Measurements from ENCODE around the gene PADI1.
"Not testable (repeated sequence)": the region's sequence is repeated elsewhere in the genome, so short reads cannot be mapped to it uniquely, and the experiment has no call there.

Gene PADI1

GRCh38 chr1:17218939-17219338 lies 14.0 kb downstream of the PADI1 start:
- DNase-seq = no peak

- DNase-seq = no peak
Observed at GRCh38 chr1:17220287-17220686, 15.4 kb downstream of the PADI1 start.

DNA sequence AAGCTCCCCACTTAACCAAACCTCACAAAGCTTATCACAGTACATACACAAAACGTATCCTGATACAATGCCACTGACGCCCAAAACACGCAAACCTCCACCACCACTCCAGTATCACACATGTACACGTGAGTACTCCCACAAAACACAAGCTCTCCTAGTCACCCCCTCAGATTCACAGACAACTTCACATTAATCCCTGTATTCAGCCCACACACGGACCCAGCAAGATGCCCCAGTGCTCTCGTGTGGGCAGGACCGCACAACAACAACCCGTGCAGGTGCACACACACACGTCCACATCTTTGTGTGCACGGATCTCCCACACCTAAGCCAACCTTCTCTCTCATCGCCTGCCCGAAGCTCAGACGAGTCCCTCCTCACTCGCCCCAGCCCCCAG lies 17.6 kb downstream of the PADI1 start:
- no peak for DNase-seq

DNA sequence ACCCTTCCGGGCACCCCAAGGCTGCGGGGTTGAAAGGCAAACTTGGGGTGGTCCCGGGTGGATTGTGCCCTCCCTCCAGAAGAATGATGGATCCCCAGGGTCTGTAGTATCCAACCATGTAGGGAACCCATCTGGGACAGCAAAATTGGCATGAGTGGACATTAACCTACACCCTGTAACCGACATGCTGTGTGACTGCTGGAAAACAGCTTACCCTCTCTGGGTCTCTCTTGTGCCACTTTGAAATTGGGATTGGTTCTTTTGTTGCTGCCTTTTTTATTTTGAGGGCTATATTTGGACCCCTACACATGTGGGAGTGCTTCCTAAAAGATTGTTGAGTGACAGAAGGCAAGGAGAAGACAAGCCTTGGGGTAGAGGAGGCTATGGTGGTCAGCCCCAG lies 19.5 kb downstream of the PADI1 start:
- DNase-seq = no peak

- no peak for DNase-seq
Observed at GRCh38 chr1:17225140-17225539, 20.2 kb downstream of the PADI1 start.

DNA sequence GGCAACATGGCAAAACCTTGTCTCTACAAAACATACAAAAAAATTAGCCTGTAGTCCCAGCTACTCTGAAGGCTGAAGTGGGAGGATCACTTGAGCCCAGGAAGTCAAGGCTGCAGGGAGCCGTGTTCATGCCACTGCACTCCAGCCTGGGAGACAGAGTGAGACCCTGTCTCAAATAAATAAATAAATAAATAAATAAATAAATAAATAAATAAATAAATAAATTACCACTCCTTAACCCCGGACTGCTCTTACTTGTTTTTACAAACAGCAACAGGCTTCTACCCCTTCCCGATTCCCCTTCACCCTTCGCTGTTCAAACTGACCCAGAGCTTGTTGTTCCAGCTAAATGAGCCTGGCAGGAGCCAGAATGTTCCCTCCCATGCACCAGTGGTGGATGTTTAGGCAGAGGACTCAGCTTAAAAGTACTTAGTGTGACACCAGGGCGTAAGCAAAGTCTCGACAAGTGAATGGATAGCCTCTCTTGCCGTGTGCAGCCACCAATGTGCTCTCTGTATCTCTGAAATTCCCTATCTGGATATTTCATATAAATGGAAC lies 22.5 kb downstream of the PADI1 start:
- DNase-seq = no peak

GRCh38 chr1:17228619-17229018 lies 23.7 kb downstream of the PADI1 start:
- no peak for DNase-seq

DNA sequence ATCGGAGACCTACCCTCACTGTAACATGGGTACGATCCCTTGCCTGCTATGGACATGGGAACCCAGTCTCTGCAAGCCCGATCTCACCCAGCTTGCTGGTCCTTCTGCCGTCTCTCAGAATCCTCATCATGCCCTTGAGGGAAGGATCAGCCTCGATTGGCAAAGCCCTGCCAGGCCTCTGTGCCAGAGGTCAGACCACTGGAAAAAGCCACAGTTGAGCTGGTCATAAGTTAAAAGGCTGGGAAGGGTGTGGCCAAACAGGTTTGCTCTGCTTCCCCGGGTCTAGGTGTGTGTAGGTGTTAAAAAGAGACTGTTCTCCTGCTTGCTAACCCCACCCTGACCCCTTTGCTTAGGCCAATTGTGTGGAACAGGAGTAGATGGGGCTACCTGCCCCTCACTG lies 24.5 kb downstream of the PADI1 start:
- no peak for DNase-seq

- no peak for DNase-seq
Observed at GRCh38 chr1:17230106-17230505, 25.2 kb downstream of the PADI1 start.

GRCh38 chr1:17230671-17231310 lies 25.9 kb downstream of the PADI1 start:
- no peak for DNase-seq

- DNase-seq = no peak
Observed at GRCh38 chr1:17232759-17233661, 28.1 kb downstream of the PADI1 start.

DNA sequence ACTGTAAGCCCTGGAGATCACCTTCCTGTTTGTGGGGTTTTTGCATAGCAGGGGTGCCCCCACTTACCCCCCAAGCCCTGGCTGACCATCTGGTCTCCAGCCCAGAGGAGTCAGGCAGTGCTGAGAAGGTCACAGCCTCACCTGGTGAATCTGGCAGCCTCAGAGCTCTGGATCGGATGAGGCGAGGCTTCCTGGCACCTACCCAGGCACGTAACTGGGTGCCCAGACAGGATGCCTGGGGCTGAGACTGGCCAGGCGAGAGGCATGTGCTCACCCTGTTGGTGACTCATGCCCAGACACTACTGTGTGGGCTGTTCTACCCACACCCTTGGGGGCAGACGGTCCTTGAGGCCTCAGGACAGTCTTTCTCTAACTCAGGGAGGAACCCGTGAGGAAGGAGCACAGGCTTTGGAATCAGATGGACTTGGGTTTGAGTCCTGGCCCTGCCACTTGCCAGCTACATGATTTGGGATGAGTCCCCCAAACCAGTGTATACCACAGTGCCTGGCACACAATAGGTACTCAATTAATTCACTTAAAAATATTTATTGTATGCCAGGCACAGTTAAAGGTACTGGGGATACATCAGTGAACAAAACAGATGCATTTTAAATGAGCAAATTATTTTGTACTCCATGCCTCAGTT lies 28.9 kb downstream of the PADI1 start:
- no peak for DNase-seq

GRCh38 chr1:17234405-17234804 lies 29.5 kb downstream of the PADI1 start:
- no peak for DNase-seq

- DNase-seq = no peak
Observed at GRCh38 chr1:17235135-17235885, 30.4 kb downstream of the PADI1 start.

DNA sequence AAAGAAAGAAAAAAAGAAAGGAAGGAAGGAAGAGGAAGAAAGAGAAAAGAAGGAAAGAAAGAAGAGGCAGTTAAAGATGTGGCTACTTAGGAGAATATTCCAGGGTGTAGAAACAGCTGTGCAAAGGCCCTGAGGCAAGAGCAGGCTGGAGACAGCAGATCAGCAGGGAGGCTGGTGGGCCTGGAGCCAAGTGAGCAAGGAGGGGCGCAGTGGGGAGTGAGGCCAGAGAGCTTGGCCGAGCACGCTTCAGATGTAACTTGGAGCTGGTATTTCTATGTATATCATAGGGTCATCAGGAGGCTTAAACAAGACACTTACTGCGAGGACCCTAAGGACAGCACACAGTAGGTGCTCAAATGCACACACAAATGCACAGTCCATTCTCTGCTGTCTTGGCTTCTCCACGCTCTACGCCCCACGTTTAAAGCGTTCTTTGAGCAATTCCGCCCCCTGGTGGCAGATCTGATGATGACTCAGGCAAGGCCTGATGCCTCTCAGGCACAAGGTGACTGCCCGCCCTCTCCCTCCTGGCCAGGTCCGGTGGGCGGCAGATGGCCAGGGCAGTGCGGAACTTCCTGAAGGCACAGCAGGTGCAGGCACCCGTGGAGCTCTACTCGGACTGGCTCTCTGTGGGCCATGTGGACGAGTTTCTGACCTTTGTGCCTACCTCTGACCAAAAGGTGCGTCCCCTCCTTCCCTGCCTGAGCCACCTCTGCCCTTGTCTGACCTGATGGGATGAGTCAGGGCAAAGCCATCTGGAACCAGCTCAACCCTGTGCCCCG lies 32.0 kb downstream of the PADI1 start:
- DNase-seq = peak; percentile 88

DNA sequence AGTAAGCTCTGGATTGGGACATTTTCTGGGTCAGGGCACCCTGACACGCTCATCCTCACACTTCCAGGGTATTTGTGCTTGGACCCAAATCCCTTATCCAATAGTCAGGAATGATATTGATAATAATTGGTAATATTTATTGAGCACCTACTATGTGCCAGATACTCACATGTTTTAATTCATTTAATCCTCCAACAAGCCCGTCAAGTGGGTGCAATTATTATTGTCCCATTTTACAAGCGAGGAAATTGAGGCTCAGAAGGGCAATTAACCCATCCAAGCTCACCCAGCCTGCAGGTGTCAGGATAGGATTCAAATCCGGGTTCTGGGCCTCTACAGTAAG lies 32.6 kb downstream of the PADI1 start:
- no peak for DNase-seq

DNA sequence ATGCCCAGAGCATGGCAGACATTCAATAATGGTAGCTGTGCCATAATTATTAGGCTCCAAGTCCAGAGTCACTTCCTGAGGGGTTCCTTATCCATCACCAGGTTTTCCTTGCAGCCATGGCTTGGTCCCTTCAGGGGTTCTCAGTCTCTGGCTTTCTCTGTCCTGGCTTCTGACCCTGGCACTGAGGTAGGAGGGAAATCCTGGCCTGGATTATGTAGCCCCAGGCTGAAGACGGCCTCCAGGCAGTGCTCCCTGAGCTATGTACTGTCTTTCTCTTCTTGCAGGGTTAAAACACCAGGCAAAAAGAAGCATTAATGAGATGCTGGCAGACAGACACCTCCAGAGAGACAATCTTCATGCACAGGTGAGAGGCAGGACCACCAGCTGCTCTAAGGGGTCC lies 34.5 kb downstream of the PADI1 start:
- no peak for DNase-seq

DNA sequence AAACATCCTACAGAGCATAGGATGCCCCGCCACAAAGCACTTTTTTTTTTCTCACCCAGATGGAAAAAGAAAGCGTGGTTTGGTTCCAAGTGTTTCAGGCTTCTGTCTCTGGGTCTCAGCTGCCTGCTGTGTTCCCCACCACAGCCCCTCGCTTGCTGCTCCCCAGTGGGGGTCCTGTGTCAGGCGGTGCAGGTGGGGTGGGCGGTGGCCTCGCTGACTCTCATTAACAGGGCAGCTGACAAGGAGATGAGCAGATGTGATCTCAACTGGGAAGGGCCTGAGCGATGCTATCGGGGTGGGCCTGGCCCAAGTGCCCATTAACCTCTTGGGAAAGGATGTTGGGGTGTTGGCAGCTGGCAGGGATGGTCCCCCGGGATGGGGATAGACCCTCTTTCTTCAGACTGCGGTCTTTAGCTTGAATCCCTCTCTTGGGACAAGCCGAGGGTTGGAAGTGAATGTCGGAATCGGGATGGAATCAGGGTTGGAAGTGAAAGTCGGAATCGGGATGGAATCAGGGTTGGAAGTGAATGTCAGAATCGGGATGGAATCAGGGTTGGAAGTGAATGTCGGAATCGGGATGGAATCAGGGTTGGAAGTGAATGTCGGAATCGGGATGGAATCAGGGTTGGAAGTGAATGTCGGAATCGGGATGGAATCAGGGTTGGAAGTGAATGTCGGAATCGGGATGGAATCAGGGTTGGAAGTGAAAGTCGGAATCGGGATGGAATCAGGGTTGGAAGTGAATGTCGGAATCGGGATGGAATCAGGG lies 36.3 kb downstream of the PADI1 start:
- not testable (repeated sequence) for DNase-seq

- not testable (repeated sequence) for DNase-seq
Observed at GRCh38 chr1:17241780-17242074, 36.8 kb downstream of the PADI1 start.

- no peak for DNase-seq
Observed at GRCh38 chr1:17243274-17243673, 38.3 kb downstream of the PADI1 start.
